Peyer's patch (tissue), 4 donors: Measurements from ENCODE around the gene TAS2R14.

Experiments used
- POLR2A ChIP-seq, 2 donors: fragments of 450-650 bp; IDR thresholded peaks; one replicate each; pipeline ENCODE4 v1.5.1; 2017; ENCODE audit warnings: antibody characterized with exemption in 2 of 2, mild to moderate bottlenecking in 2 of 2, moderate library complexity in 2 of 2
- TF ChIP-seq, protein P1 (sequence below), 6 experiments: fragments of 450-650 bp in 4 of 6; fragments of 200-600 bp in 2 of 6; sonication (generic) in 1 of 6; IDR thresholded peaks; one replicate each; pipeline ENCODE4 v1.5.1; 2017 to 2019; ENCODE audit warnings: antibody characterized with exemption in 6 of 6, mild to moderate bottlenecking in 3 of 6, moderate library complexity in 1 of 6

DNA sequence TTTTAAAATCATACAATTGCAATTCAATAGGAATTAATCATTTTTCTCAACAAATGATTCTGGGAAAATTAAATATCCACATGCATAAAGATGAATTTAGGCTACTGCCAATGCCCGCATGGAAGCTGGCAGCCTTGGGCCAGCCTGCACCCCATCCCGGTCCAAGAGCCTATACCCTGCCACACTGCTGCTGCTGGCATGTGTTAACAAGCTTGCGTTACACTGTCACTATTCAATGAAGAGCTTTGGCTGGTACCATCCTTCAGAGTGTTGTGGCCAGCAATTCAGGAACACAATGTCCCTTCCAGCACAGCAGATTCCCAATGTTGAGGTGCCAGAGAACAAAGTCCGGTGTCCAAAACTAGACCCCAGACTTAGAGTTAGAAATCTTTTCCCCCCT lies 13.6 kb upstream of the TAS2R14 start:
- TF ChIP-seq POLR2A (IDR thresholded peaks at IDR 0.05) = no peak
- TF ChIP-seq, protein P1, sequence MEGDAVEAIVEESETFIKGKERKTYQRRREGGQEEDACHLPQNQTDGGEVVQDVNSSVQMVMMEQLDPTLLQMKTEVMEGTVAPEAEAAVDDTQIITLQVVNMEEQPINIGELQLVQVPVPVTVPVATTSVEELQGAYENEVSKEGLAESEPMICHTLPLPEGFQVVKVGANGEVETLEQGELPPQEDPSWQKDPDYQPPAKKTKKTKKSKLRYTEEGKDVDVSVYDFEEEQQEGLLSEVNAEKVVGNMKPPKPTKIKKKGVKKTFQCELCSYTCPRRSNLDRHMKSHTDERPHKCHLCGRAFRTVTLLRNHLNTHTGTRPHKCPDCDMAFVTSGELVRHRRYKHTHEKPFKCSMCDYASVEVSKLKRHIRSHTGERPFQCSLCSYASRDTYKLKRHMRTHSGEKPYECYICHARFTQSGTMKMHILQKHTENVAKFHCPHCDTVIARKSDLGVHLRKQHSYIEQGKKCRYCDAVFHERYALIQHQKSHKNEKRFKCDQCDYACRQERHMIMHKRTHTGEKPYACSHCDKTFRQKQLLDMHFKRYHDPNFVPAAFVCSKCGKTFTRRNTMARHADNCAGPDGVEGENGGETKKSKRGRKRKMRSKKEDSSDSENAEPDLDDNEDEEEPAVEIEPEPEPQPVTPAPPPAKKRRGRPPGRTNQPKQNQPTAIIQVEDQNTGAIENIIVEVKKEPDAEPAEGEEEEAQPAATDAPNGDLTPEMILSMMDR (IDR thresholded peaks at IDR 0.05) = no peak
